ENCODE data around the gene FAM83B. TPM values are rescaled to one million over a fixed set of nuclear protein-coding genes. Genes with fewer than 3 reads are reported as not detected.
"Not testable (repeated sequence)": the region's sequence is repeated elsewhere in the genome, so short reads cannot be mapped to it uniquely, and the experiment has no call there.

Gene FAM83B
- total RNA-seq: 0.04 TPM in 1 of 2 replicates, not detected in the other

DNA sequence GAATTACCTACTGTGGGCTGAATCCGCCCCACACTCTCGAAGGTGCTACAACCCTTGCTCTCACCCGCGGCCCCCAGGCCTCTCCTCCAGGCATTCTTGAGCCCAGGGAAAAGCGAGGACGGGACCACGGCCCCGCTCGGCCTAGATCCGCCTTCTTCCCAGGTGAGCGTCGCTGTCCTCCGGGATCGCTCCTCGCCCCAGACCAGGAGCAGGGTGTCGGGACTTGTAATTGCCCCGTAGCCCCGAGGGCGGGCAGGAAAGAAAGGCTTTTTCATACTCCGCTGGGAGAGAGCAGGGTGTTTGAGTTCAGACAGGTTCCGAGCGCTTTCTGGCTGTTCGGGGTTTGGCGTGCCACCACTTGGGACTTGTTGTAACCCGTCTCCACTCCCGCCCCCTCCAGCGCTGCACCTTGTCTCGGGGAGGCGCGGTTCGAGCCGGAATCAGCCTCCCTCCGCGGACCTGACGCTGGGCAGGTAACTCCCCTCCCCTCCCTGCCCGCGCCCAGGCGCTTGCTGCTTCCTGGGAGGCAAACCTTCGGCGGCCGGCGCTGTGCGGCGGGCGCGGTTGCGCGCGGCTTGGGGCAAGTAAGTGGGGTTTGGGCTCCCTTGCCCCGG, at the start of gene FAM83B:
Gene FAM83B (plus strand): TSS at position 529 of the 614 bp plus-strand sequence. CDS start 23,476 bp downstream, outside the sequence.
- no peak for DNase-seq (ENCODE audit: low read depth, low spot score)

DNA sequence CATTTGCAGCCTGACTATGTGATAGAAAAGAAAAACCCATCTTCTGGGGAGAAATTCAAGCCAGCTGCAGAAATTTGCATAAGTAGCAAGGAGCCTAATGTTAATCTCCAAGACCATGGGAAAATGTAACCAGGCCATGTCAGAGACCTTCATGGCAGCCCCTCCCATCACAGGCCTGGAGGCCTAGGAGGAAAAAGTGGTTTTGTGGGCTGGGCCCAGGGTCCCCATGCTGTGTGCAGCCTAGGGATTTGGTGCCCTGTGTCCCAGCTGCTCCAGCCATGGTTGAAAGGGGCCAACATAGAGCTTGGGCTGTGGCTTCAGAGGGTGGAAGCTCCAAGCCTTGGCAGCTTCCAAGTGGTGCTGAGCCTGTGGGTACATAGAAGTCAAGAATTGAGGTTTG, 49.7 kb upstream of the FAM83B start:
- DNase-seq (ENCODE audit: low read depth, low spot score): not testable (repeated sequence)

GRCh38 chr6:54800050-54800600, 46.4 kb upstream of the FAM83B start:
- no peak for DNase-seq (ENCODE audit: low read depth, low spot score)

- no peak for DNase-seq (ENCODE audit: low read depth, low spot score)
Measured at GRCh38 chr6:54801244-54801643, 45.3 kb upstream of the FAM83B start.

DNA sequence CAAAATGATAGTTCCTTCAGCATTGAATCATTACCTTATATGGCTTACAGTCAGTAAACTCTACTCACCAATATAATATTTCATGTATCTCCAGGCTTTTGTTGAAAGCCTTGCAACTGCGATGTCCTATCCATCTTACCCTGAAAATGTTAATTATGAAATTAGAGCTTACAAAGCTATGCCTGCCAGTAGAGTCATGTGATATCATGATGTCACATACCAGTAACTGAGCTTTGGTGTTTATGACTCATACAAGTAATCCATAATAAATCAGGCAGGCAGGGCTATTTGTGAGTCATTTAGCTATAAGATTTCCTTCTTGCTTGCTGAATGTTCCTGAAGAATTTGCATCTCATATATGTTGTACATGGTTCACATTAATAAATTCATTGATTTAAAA, 44.9 kb upstream of the FAM83B start:
- no peak for DNase-seq (ENCODE audit: low read depth, low spot score)

DNA sequence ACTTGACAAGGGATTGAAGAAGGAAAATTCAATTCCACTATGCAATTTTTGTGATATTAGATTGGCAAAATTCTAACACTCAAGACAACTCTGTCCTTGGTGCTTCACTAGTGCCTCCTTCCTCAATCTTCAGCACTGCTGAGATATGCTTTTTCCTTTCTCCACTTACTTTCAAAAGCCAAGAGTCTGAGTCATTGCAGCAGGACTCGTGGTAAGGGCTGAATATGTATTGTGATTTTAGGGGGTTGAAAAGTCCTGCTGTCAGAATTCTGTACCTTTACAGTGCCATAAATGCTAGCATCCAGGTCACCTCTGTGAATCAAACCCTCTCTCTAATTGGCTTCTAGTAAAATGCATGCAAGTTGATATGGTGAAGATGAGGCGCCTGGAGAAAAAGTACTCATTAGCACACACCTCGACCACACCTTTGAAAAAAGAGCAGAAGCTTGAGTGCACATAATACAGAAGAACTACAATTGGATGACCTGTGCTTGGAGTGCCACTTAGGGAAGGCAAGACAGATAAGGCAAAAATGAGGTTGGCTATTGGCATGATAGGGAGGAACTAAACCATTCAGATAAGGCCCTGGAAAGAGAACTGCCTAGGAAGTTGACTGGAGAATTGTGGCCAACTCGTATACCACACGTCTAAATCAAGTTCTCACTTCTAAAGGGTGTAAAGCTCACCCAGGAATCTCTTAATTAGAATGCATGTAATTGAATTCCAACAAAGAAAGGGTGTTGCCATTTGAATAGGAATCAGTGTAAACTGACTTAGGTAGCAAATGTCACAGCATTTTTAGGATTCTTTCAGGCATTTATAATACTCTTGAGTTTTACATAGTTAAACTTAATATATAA, 43.6 kb upstream of the FAM83B start:
- no peak for DNase-seq (ENCODE audit: low read depth, low spot score)

DNA sequence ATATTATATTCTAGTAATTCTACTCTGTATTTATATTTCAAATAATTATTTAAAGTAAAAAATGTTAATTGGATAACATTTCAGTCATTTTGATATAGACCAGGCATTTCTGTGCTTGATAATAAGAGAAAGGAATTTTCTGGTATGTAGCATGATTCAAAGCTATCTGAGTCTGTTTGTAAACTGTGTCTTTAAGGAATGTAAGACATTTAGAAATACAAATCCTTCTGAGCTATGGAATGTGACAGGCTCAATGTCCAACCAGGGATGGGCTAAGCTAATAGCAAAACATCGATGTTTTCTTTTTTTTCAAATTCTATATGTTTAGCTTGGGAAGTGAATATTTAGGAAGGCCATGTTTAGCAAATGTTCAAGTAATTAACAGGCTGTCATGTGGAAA, 41.5 kb upstream of the FAM83B start:
- no peak for DNase-seq (ENCODE audit: low read depth, low spot score)

- no peak for DNase-seq (ENCODE audit: low read depth, low spot score)
Measured at GRCh38 chr6:54810147-54810546, 36.4 kb upstream of the FAM83B start.

- DNase-seq (ENCODE audit: low read depth, low spot score): no peak
Measured at GRCh38 chr6:54813892-54814291, 32.7 kb upstream of the FAM83B start.

GRCh38 chr6:54817236-54817635, 29.3 kb upstream of the FAM83B start:
- DNase-seq (ENCODE audit: low read depth, low spot score): no peak

DNA sequence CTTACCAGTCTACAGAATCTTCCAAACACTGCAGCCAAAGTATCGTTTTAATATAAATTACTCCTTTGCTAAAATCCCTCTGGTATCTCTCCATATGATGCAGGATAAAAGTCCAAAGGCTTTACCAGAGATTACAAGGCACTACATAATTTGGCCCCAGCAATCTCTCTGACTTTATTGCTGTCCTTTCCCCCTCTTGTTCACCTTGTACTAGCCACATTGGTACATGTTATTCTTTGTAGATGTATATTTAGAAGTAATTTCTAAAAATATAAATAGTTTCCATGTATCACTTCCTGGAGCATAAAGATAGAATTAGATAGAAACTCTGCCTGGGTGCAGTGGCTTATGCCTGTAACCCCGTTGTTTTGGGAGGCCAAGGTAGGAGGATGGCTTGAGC, 28.7 kb upstream of the FAM83B start:
- no peak for DNase-seq (ENCODE audit: low read depth, low spot score)

GRCh38 chr6:54824225-54824624, 22.3 kb upstream of the FAM83B start:
- DNase-seq (ENCODE audit: low read depth, low spot score): not testable (repeated sequence)

DNA sequence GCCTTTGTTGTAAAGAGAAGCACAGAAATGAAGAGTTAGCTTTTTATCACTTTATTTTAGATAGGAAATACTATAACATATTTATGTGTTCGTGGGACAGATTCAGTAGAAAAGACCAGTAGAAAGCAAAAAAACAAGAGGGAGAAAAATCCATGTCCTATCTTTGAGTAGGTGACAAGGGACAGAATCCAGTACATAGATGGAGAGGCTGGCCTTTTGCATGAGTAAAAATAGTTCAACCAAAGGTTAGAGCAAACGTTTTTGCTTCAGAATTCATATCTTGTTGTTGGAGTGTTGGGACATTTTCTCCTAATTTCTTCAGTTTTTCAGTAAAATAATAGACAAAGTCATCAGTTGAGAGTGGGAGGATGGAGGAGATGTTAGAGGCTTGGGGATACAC, 19.6 kb upstream of the FAM83B start:
- no peak for DNase-seq (ENCODE audit: low read depth, low spot score)

DNA sequence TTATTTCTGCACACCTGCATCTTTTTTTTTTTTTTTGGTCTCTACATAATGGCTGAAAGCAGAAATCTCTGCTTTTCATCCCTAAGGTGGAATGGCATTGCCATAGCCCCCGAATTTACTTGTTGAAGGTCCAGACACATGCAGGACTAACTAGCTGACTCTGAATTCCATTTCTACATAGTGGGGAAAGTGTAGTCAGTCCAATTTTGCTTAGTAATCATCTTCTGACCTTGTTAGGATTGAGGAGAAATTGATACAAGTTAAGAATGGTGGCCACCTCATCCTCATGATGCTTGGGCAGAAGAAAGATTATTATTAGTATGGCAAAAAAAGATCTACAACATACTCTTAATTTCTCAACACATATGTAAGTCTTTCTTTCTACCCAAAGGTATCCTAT, 16.4 kb upstream of the FAM83B start:
- no peak for DNase-seq (ENCODE audit: low read depth, low spot score)

DNA sequence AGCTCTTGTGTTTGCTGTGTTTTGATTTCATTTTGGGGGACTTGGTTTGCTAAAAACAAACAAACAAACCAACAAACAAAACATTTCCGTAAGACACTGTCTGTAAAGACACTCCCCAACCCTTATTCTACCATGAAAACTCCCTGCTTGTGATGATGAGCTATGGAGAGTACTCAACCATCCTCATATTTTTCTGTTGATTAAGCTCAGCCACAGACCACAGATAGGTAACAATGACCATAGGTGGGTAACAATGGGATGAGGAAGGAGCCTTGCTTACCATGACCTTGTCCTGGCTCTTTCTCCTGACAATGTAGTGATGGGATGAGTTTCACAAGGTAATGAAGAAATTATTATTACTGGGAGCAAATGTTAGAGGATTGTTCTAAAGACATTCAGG, 11.4 kb upstream of the FAM83B start:
- DNase-seq (ENCODE audit: low read depth, low spot score): no peak

- no peak for DNase-seq (ENCODE audit: low read depth, low spot score)
Measured at GRCh38 chr6:54846857-54847674, 495 bp downstream of the FAM83B start.

- DNase-seq (ENCODE audit: low read depth, low spot score): no peak
Measured at GRCh38 chr6:54847799-54848597, 1.4 kb downstream of the FAM83B start.

DNA sequence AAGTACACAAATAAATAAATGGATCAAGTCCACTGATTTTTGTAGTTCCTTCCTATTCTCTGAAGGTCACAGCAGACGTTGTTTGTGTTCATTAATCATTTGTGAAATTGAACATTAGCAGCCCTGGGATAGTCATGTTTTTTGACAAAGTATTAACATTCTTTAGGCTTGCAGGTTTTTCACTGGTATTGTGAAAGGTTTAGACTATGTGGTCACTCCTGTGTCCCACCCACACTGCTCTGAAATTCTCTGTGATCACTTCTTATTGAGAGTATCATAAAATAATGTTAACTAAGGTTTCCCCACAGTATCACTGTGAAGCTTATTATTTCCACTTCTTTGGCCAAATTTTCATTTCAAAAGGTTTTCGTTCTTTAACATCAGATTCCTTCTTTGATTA, 3.5 kb downstream of the FAM83B start:
- DNase-seq (ENCODE audit: low read depth, low spot score): no peak

DNA sequence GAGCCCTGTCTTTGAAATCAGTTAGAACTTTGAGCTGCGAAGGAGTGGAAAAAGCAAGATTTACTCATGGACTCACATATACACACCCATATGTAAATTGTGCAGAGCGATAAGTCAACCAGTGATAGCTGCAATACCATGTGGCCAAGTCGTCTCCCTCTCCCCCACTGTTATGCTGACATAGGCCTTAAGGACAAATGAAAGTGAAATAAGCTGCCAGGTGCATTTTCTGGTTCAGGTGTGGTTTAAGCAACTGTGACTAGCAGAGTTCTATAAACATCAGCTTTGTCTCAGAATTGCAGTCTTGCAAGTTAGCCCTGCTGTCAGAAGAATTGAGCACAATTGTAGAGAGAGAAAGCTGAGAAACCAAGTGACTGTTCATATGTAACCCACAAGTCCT, 9.6 kb downstream of the FAM83B start:
- DNase-seq (ENCODE audit: low read depth, low spot score): no peak

DNA sequence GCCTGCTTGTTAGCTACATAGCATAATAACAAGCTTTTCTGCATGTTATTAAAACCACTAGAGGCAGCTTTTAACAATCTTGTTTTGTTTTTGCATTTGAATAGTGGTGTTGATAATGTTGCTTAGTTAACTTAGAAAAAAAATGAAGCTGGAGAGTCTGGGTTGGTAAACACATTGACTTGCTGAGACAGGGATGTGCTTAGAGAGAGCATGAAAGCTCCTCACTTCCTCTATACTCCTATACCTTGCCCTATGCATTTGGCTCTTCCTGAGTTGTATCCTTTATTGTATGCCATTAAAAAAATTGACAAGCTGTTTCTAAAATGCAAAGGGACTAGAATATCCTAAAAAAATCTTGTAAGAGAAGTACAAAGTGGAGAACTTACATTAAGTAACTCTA, 13.6 kb downstream of the FAM83B start:
- no peak for DNase-seq (ENCODE audit: low read depth, low spot score)

GRCh38 chr6:54860739-54861138, 14.2 kb downstream of the FAM83B start:
- no peak for DNase-seq (ENCODE audit: low read depth, low spot score)

Data from pulmonary artery endothelial cell (primary cell).